GM13976 (cell line): ENCODE results near the gene SOCS4.
"Not testable (repeated sequence)": the region's sequence is repeated elsewhere in the genome, so short reads cannot be mapped to it uniquely, and the experiment has no call there.

ENCODE experiments used
- DNase-seq: peaks from one replicate; pipeline ENCODE4 v3.0.0; 2012; ENCODE audit warnings: low spot score
- in situ Hi-C: fragments of 300-500 bp; cut with MboI; formaldehyde crosslinking; loops from one replicate; pipeline ENCODE4 v1.12.0; 2022; ENCODE audit warnings: low sequenced_read_pairs, mixed read lengths, inconsistent platforms; ENCODE audit not compliant: unreplicated experiment
- TF ChIP-seq, protein P1 (sequence below): IDR thresholded peaks from 2 replicates; pipeline ENCODE4 v1.5.1; 2012; ENCODE audit warnings: borderline replicate concordance, mild to moderate bottlenecking; ENCODE audit not compliant: insufficient read depth; ENCODE audit errors: extremely low read depth, missing control alignments, control extremely low read depth

Gene SOCS4

DNA sequence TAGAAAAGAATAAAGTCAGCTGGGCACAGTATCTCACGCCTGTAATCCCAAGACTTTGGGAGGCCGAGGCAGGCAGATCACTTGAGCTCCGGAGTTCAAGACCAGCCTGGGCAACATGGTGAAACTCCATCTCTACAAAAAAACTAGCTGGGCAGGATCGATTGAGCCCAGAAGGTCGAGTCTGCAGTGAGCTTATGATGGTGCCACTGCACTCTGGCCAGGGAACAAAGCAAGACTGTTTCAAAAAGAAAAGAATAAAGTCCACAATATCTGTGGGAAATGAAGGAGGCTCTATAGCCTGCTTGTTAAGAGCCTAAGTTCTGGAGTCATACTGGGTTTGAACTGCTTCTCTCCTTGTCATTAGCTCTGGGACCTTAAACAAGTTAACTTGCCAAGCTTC lies 32.3 kb downstream of the SOCS4 start:
- TF ChIP-seq, protein P1, sequence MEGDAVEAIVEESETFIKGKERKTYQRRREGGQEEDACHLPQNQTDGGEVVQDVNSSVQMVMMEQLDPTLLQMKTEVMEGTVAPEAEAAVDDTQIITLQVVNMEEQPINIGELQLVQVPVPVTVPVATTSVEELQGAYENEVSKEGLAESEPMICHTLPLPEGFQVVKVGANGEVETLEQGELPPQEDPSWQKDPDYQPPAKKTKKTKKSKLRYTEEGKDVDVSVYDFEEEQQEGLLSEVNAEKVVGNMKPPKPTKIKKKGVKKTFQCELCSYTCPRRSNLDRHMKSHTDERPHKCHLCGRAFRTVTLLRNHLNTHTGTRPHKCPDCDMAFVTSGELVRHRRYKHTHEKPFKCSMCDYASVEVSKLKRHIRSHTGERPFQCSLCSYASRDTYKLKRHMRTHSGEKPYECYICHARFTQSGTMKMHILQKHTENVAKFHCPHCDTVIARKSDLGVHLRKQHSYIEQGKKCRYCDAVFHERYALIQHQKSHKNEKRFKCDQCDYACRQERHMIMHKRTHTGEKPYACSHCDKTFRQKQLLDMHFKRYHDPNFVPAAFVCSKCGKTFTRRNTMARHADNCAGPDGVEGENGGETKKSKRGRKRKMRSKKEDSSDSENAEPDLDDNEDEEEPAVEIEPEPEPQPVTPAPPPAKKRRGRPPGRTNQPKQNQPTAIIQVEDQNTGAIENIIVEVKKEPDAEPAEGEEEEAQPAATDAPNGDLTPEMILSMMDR, result no peak
- DNase-seq, result no peak
- in situ Hi-C loops, result no loop called here

GRCh38 chr14:55062517-55063351 lies 35.7 kb downstream of the SOCS4 start:
- DNase-seq, result no peak
- in situ Hi-C loops, result no loop called here
- TF ChIP-seq, protein P1, result no peak

DNA sequence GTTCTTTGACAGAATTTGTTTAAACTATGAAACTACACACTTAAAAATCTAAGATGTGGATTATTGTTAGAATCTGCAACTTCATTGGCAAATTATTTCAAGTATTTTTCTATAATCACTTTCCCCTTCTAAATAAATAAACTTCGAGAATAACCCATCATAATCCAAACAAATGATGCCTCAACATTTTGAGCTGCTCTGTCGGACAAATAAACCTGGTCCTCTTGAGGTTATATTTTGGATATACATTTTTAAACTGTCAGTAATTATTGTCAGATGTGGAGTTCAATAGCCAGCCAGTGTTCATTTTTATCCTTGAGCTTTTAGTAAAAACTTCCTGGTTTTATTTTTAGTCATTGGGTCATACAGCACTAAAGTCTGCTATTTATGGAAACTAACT lies 37.9 kb downstream of the SOCS4 start:
- in situ Hi-C loops, result not testable (repeated sequence)

DNA sequence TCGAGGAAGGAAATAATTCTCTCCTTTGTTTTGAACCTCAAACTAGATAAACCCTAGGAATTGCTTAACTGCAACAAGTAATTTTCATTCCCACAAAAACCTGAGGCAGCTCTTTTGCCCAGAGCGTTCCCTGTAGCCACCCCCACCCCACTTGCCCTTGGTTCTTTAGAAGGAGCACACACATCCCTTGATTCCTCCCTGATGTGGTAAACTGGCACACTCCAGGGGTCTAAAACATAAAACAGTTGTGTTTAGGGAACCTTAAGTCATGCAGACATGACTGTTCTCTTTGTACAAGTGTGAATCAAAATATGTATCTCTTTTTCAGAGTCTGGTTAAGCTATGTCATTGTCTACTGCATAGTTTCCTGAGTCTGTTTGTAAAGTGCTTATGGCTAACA lies 38.4 kb downstream of the SOCS4 start:
- in situ Hi-C loops, result no loop called here
- TF ChIP-seq, protein P1, result no peak
- DNase-seq, result no peak

More for the DNA sequence above, 37.9 kb downstream of the SOCS4 start:
- not testable (repeated sequence) for DNase-seq

DNA sequence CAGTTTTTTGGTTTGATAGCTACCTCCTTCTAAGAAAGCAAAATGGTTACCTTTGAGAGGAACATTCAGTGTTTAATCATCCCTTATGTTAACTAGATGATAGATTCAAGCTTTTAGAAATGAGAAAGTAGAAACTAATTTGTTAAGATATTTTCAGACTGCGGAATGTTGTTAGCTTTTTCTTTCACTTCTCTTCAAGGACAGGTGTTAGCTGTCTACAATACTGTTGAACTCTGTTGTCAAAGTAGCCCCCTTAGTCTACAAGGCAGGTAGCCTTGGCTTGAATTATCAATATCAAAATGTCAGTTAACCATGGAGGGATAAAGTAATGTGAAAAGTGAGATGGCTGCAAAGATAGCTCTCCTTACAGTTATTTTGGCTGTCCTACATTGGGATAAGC lies 39.2 kb downstream of the SOCS4 start:
- DNase-seq, result no peak
- in situ Hi-C loops, result no loop called here
- TF ChIP-seq, protein P1, result no peak

DNA sequence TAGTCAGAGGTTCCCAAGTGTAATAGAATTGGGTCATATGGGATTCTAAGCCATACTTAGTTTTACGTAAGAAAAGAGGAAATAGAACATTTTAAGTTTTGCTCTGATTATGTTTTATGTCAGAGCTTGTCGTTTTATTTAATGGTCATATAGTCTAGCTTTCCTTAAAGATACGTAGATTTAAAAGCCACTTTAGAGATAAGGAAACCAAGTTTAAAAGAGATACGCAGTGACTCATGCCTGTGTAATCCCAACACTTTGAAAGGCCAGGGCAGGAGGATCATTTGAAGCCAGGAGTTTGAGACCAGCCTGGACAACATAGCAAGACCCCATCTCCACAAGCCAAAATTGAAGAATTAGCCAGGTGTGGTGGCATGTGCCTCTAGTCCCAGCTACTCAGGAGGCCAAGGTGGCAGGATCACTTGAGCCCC lies 44.0 kb downstream of the SOCS4 start:
- TF ChIP-seq, protein P1, result no peak
- in situ Hi-C loops, result no loop called here
- DNase-seq, result no peak

- peak; percentile 40 for DNase-seq
- TF ChIP-seq, protein P1, result no peak
- in situ Hi-C loops, result no loop called here
These were observed 45.0 kb downstream of the SOCS4 start for GRCh38 chr14:55071870-55072640.
